GM18499 (cell line): ENCODE results near the gene MS4A12.
"Not testable (repeated sequence)": the region's sequence is repeated elsewhere in the genome, so short reads cannot be mapped to it uniquely, and the experiment has no call there.

Experiments
- ATAC-seq: cut with Tn5 transposase; IDR thresholded peaks from one replicate; pipeline ENCODE4 v1.9.1; 2021; ENCODE audit warnings: moderate number of reproducible peaks; ENCODE audit not compliant: insufficient read depth, unreplicated experiment

Gene MS4A12

DNA sequence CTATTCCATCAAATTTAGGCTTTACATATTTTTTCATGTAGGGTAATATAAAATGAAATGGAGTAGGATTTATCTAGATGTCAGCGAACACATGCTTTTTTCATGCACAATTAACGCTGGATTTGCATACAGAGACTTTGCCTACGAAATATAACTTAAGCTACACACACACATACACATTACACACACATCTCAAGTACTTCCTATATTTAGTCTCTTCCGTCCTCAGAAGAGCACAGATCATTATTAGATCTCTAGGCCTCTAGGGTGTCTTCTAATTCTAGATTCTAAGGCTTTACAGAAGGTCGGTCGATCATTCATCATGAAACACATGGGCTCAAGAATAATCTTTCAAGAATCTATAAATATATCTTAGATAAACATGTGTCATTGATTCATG is 18.8 kb downstream of the MS4A12 start:
- ATAC-seq: no peak

DNA sequence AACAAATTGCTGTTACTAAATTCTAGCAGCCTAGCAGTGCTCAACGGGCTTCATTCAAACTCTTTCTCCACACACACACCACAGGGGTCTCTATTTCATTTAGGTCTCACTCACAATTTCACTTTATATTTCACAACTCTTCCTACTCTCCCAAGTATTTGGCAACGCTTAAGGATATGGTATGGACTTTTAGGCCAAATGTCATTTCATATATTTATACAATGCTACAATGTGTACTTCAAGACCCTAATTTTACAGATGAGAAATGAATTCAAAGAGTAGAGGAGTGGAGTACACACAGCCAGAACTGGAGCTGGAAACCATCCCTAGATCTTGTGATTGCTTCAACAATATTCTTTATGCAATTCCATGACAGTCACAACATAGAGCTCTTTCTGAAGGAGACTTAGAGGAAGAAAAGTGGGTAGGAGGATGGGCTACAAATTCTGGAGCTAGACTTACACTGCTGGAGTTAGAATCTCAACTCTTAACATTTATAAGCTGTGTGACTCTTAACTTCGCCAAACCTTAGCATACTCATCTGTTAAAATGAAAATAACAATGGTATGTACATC is 20.2 kb downstream of the MS4A12 start:
- ATAC-seq: no peak

DNA sequence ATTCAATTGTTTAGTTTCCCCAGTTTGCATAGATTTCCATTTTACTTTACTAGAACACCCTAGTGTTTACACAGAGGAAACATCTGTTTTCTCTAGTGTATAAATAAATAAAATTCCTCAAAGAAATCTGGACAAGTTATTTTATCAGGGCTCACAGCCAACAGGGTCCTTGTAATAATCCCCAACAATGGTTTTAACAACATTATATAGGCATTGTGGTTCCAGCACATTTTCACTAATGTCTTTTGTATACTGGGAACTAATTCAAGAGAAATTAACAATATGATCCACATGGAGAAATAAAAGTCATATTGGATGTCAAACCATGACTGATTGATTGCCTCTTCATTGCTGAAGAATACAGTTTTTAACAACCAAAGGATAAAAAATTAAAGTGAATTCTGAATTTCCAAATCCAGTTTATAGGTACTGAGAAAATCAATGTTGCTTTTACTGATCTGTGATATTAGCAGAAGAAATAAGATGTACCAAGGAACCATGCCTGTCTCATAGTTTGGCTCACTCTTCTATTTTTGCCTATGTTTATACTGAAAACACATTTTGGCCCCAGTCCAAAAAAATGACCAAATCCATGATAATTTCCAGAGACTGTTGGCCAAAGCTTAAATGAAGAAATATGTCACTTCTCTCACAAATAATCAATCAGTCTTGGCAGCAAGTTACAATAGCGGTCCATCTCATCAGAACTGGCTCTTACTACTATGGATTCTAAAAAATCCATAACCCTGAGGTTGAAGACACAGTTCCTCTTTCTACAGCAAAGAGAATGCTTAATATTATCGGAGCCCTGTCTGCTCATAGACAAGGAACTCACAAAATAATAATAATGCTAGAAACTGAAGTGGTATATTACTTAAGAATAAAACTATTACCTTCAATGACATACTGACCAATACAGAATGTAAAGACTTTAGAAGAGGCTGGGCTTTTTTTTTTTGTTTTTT is 21.2 kb downstream of the MS4A12 start:
- no peak for ATAC-seq

DNA sequence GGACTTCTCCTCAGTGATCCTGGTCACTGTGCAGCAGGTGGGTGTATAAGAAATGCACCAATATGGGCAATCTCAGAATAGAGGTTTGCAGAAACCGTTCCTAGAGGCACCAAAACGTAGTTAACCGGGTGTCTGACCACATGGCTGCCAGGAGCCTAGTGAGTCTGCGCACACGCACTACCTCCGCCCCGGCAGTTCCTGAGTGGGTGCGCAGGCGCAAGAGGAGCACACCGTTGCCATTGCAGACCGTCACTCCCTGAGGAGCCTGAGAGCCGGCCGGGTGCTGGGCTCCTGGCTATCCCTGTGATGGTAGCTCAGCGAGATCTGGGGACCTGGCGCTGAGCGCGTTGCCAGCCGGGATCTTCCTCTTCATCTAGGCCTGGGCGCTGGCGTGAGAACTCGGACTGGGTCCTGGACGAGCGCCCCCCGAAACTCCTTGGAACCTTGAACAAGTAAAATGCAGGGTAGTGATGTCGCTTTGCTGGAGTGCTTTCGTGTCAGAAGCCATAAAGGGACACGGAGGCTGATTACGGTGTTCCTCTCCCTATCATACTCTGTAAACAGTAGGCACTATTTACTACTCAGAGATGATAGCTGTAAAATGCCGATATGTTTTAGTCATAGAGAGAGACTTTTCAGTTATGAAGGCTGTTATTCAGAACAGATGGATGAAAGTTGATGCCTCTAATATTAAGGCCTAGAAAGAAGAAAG is 22.7 kb downstream of the MS4A12 start, which contains the start of gene MS4A13:
TSS of gene MS4A13 (plus strand) at position 249 of the 712 bp plus-strand sequence. CDS start 2,692 bp downstream, outside the sequence.
- no peak for ATAC-seq

DNA sequence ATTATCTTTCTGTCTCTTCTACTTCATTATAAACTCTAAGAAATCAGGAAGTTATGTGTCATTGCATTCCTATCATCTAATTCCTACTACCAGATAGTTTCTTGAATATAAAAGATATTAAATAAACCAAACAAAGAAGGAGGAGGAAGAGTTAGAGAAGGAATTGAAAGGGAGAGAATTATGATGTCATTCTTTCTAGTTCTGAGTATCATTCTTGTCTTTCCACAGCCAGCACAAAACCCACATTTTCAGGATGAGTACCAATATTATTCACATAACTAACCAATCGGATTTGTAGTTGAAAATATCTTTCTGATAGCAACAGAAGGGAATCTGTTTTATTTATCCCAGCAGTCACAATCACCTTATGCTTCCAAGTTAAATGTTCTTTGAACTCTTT is 35.9 kb downstream of the MS4A12 start:
- no peak for ATAC-seq

DNA sequence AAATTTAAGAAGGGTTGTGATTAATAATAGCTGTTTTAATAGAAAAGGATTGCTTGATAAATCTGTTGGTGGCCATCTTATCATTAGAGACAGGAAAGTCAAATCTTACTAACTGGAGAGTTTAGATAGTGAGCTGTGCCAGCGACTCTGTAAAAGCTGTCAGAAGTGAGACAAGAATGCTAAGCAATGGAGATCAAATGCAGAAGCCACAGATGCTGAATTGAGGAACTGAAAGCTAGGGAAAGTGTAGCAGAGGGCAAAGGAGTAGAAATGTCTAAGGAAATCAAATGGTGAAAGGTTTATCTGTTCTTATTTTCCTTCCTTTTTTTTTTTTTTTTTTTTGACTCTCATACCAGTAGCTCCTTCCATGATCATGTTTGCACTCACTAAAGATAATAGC is 36.4 kb downstream of the MS4A12 start:
- ATAC-seq: no peak

DNA sequence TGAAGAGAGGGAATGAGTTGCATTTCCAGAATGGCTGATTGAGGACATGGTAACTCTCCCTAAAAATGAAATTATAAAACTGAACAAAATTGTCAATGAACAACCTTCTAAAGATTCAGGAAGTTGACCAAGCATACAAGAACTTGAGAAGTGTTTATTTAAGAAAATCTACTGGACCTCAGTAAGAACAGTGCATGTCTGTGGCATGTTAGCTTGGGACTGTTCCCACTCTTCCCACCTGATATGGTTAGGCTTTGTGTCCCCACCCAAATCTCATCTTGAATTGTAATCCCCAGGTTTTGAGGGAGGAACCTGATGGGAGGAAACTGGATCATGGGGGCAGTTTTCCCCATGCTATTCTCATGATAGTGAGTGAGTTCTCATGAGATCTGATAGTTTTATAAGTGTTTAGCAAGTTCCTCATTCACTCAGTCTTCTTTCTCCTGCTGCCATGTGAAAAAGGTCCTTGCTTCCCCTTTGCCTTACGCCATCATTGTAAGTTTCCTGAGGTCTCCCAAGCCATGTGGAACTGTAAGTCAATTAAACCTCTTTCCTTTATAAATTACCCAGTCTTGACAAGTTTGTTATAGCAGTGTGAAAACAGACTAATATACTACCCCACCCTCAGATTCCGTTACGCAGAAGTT is 38.0 kb downstream of the MS4A12 start:
- no peak for ATAC-seq

DNA sequence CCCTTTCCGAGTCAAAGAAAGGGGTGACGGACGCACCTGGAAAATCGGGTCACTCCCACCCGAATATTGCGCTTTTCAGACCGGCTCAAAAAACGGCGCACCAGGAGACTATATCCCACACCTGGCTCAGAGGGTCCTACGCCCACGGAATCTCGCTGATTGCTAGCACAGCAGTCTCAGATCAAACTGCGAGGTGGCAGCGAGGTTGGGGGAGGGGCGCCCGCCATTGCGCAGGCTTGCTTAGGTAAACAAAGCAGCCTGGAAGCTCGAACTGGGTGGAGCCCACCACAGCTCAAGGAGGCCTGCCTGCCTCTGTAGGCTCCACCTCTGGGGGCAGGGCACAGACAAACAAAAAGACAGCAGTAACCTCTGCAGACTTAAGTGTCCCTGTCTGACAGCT is 39.8 kb downstream of the MS4A12 start:
- not testable (repeated sequence) for ATAC-seq

DNA sequence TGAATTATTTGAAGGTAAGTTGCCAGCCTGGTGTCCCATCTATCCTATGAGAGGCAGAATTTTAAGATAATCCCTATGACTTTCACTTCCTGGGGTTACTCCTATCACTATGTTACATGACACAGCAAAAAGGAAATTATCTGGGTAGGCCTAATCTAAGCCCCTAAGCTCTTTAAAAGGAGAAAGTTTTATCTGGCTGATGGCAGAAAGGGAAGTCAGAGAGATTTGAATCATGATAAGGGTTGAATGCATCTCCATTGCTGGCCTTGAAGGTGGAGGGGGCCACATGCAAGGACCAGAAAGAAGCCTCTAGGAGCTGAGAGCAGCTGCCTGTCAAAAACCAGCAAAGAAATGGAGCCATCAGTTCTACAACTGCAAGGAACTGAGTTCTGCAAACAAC is 46.0 kb downstream of the MS4A12 start:
- ATAC-seq: not testable (repeated sequence)

DNA sequence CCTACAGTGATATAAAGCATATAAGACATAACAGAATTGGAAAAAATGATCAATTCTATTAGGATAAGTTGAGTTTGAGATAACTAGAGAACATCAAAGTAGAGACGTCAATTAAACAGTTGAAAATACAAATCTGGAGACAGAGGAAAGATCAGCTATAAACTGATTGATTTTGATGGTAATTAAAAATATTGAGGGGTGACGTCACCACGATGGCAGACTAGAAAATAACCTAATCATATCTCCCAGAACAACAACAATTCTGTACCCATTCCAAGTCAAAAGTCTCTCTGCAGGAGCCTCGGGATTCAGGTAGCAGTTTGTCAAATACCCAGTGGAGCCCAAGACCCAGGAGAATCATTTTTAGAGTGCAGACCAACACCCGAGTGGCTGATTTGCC is 51.5 kb downstream of the MS4A12 start:
- no peak for ATAC-seq
